Measurements from ENCODE around the gene DCANP1. TPM values are rescaled to one million over a fixed set of nuclear protein-coding genes. Genes with fewer than 3 reads are reported as not detected.

DCANP1 gene
- total and polyA plus RNA-seq, 2 donors (not counting 3 experiments of a cell fraction or from before 2014, with no cell fraction given), result not detected

DNA sequence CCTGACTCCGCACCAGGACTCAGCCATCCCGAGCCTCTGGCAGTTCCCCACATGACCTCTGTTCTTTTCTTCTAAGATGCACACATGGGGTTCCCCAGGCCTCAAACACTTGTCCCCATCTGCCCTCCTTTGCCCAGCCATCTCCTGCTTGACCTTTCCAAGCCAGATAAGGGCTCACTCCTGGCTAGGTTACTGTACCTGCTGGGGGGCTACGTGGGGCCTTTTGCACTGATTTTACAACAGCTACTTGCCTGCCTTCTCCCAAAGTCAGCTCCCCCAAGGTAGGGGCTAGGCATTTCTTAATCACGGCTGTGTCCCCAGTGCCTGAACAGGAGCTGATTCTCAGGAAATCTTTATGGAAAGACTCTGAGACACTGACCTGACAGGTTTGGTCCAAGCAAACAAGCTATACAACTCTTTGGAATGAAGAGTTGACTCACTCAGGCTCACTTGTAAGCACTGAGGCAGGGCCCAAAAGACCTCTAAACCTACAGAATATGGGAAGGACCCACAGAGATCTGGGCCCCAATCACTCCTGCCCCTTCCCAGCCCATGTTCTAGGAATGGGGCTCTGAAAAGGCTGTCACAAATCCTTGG, 50.6 kb downstream of the DCANP1 start:
- H3K4me2 ChIP-seq (ENCODE audit: insufficient read depth, low read length), result no peak overlapping the region
- intact Hi-C loops (cut with micrococcal nuclease) (loop anchor here (5.0 kb wide), 2 partner anchors 129 to 189 kb away; no protein-coding TSS in a partner anchor), dilution Hi-C loops (cut with MboI; ENCODE audit: extremely low pct_ligation_motif_present, low sequenced_read_pairs) (no loop called here)
- no peak for DNase-seq (ENCODE audit: low read depth, low spot score)
- peaks cover 13% of the 10 kb centered on the region for H3K4me1 ChIP-seq (ENCODE audit: control insufficient read depth, extremely low read depth, insufficient read depth, low read length)
- no TSS peak for BruUV-seq (replicated peaks)
- no peak for FAIRE-seq
- H3K27me3 ChIP-seq (ENCODE audit: control insufficient read depth in 2 of 2, insufficient read depth in 2 of 2, low read length in 2 of 2), result no peaks in the 10 kb centered on the region
- H3K27ac ChIP-seq (ENCODE audit: insufficient read depth, low read depth, low read length), result no peak overlapping the region
- H3K4me3 ChIP-seq (replicated peaks in 1 of 3; ENCODE audit: insufficient read depth in 1 of 3, low read depth in 1 of 3, low read length in 3 of 3), result no peak overlapping the region
- ChIA-PET CTCF (interaction anchor here (1.9 kb wide), 1 partner anchor 10 kb away, joined by 4 read pairs; no protein-coding TSS in a partner anchor), POLR2A (no interaction called here)
- H2AFZ ChIP-seq (ENCODE audit: low read depth, low read length), result no peak overlapping the region
- no peaks in the 10 kb centered on the region for H3K9me1 ChIP-seq (replicated peaks; ENCODE audit: control insufficient read depth, extremely low read depth, insufficient read depth, low read length)
- H3K79me2 ChIP-seq (ENCODE audit: control insufficient read depth, insufficient read depth, low read length), result peaks cover 72% of the 10 kb centered on the region
- H3K9me3 ChIP-seq (replicated peaks; ENCODE audit: control insufficient read depth, insufficient read depth, low read length), result no peaks in the 10 kb centered on the region
- peaks cover 4% of the 10 kb centered on the region for H4K20me1 ChIP-seq (replicated peaks; ENCODE audit: control insufficient read depth, extremely low read depth, insufficient read depth, low read length)
- TF ChIP-seq POLR2AphosphoS5 (IDR thresholded peaks at IDR 0.05; ENCODE audit: insufficient read depth, low read depth, low read length), result no peak
- no peak for TF ChIP-seq EZH2 (IDR thresholded peaks at IDR 0.05; ENCODE audit: borderline replicate concordance, low read depth, low read length, severe bottlenecking)
- TF ChIP-seq POLR2A (IDR thresholded peaks at IDR 0.05; ENCODE audit: low read depth, low read length), result no peak
- TF ChIP-seq MYC (IDR thresholded peaks at IDR 0.05; ENCODE audit: low read depth, low read length), result no peak
- TF ChIP-seq FOS (IDR thresholded peaks at IDR 0.05; ENCODE audit: borderline replicate concordance, insufficient read depth, low read length), result no peak
- TF ChIP-seq, protein P1, sequence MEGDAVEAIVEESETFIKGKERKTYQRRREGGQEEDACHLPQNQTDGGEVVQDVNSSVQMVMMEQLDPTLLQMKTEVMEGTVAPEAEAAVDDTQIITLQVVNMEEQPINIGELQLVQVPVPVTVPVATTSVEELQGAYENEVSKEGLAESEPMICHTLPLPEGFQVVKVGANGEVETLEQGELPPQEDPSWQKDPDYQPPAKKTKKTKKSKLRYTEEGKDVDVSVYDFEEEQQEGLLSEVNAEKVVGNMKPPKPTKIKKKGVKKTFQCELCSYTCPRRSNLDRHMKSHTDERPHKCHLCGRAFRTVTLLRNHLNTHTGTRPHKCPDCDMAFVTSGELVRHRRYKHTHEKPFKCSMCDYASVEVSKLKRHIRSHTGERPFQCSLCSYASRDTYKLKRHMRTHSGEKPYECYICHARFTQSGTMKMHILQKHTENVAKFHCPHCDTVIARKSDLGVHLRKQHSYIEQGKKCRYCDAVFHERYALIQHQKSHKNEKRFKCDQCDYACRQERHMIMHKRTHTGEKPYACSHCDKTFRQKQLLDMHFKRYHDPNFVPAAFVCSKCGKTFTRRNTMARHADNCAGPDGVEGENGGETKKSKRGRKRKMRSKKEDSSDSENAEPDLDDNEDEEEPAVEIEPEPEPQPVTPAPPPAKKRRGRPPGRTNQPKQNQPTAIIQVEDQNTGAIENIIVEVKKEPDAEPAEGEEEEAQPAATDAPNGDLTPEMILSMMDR (IDR thresholded peaks at IDR 0.05; ENCODE audit: extremely low read depth in 1 of 2, insufficient read depth in 1 of 2, low read depth in 1 of 2, low read length in 2 of 2), result no peak
- peaks cover 0 to 5% of the 10 kb centered on the region in 2 experiments for H3K36me3 ChIP-seq (ENCODE audit: control insufficient read depth in 2 of 2, extremely low read depth in 1 of 2, insufficient read depth in 2 of 2, low read length in 2 of 2)
- H3K9ac ChIP-seq (replicated peaks; ENCODE audit: extremely low read depth, insufficient read depth, low read length), result no peak overlapping the region

Measured in endothelial cell of umbilical vein (primary cell).